Neural cell (in vitro differentiated cells): ENCODE results near the gene NFX1. TPM values are rescaled to one million over a fixed set of nuclear protein-coding genes. Genes with fewer than 3 reads are reported as not detected.

Experiments
- H2AFZ ChIP-seq: fragments of 200-600, 300-800 bp; sonication (generic), shearing (Covaris generic); 2 replicates; pipeline ENCODE4 v1.6.0; 2014; ENCODE audit warnings: low read depth, mild to moderate bottlenecking, antibody characterized with exemption, low read length, moderate library complexity
- H3F3A ChIP-seq: fragments of 200-600 bp; shearing (Covaris generic); 2 replicates; pipeline ENCODE4 v1.6.1; 2016; ENCODE audit warnings: mild to moderate bottlenecking, moderate library complexity, mixed read lengths, antibody characterized with exemption, low read length; ENCODE audit not compliant: insufficient read depth, poor library complexity, severe bottlenecking
- H3K27ac ChIP-seq: fragments of 200-600, 300-800 bp; sonication (generic), shearing (Covaris generic); 2 replicates; pipeline ENCODE4 v1.5.1; 2014; ENCODE audit warnings: mild to moderate bottlenecking, low read length, moderate library complexity
- H3K27me3 ChIP-seq: fragments of 300-800, 200-600 bp; sonication (generic), shearing (Covaris generic); 2 replicates; pipeline ENCODE4 v1.6.0; 2014; ENCODE audit warnings: mild to moderate bottlenecking, low read depth, low read length, moderate library complexity; ENCODE audit not compliant: insufficient read depth
- H3K36me3 ChIP-seq: fragments of 300-800, 200-600 bp; sonication (generic), shearing (Covaris generic); 2 replicates; pipeline ENCODE4 v1.5.1; 2014; ENCODE audit warnings: mild to moderate bottlenecking, antibody characterized with exemption, low read length, moderate library complexity; ENCODE audit not compliant: insufficient read depth
- H3K4me2 ChIP-seq: fragments of 300-800, 200-600 bp; sonication (generic), shearing (Covaris generic); 2 replicates; pipeline ENCODE4 v1.6.0; 2014; ENCODE audit warnings: mild to moderate bottlenecking, low read length
- H3K4me3 ChIP-seq: fragments of 300-800, 200-600 bp; sonication (generic), shearing (Covaris generic); 2 replicates; pipeline ENCODE4 v1.5.1; 2014; ENCODE audit warnings: mild to moderate bottlenecking, low read length, moderate library complexity
- H3K79me2 ChIP-seq: fragments of 200-600 bp; shearing (Covaris generic); replicated peaks from 2 replicates; pipeline ENCODE4 v1.6.0; 2014; ENCODE audit warnings: mild to moderate bottlenecking, low read length, moderate library complexity; ENCODE audit not compliant: insufficient read depth
- H3K9ac ChIP-seq: fragments of 300-800, 200-600 bp; sonication (generic), shearing (Covaris generic); 2 replicates; pipeline ENCODE4 v1.6.1; 2016; ENCODE audit warnings: mild to moderate bottlenecking, low read length, mixed read lengths
- H3K9me2 ChIP-seq: fragments of 200-600 bp; shearing (Covaris generic); 2 replicates; pipeline ENCODE4 v1.6.1; 2016; ENCODE audit warnings: mild to moderate bottlenecking, low read length, mixed read lengths; ENCODE audit not compliant: insufficient read depth
- H3K9me3 ChIP-seq: fragments of 200-600, 300-800 bp; sonication (generic), shearing (Covaris generic); 2 replicates; pipeline ENCODE4 v1.6.1; 2016; ENCODE audit warnings: mild to moderate bottlenecking, mixed run types, low read length, moderate library complexity, mixed read lengths
- H4K20me1 ChIP-seq: fragments of 200-600 bp; shearing (Covaris generic); 2 replicates; pipeline ENCODE4 v1.6.1; 2016; ENCODE audit warnings: mild to moderate bottlenecking, mixed run types; ENCODE audit not compliant: insufficient read depth
- EP300 ChIP-seq: fragments of 450-650 bp; conservative IDR thresholded peaks from 2 replicates; pipeline ENCODE4 v1.6.1; 2014; ENCODE audit warnings: antibody characterized with exemption, mild to moderate bottlenecking, moderate library complexity; ENCODE audit not compliant: poor library complexity, severe bottlenecking
- EZH2 ChIP-seq: fragments of 200-600, 300-800 bp; shearing (Covaris generic), sonication (generic); IDR thresholded peaks from 2 replicates; pipeline ENCODE4 v1.6.1; 2014; ENCODE audit warnings: antibody characterized with exemption, low read length, borderline replicate concordance, mild to moderate bottlenecking; ENCODE audit not compliant: insufficient read depth, poor library complexity, severe bottlenecking
- MXI1 ChIP-seq: fragments of 450-650 bp; conservative IDR thresholded peaks from 2 replicates; pipeline ENCODE4 v1.6.1; 2014; ENCODE audit warnings: antibody characterized with exemption, mild to moderate bottlenecking; ENCODE audit not compliant: poor library complexity, severe bottlenecking
- POLR2AphosphoS5 ChIP-seq: IDR thresholded peaks from 2 replicates; pipeline ENCODE4 v1.6.1; 2012
- RAD21 ChIP-seq: fragments of 450-650 bp; conservative IDR thresholded peaks from 2 replicates; pipeline ENCODE4 v1.6.1; 2014; ENCODE audit warnings: antibody characterized with exemption, mild to moderate bottlenecking, moderate library complexity
- SMC3 ChIP-seq: fragments of 450-650 bp; conservative IDR thresholded peaks from 2 replicates; pipeline ENCODE4 v1.6.1; 2014; ENCODE audit warnings: antibody characterized with exemption, mild to moderate bottlenecking, moderate library complexity; ENCODE audit not compliant: poor library complexity
- TAF1 ChIP-seq: IDR thresholded peaks from 2 replicates; pipeline ENCODE4 v1.6.1; 2012; ENCODE audit warnings: low read depth
- polyA plus RNA-seq: library from polyadenylated mRNA; depleted of rRNA; stranded (reverse); fragments of >200 nt; gene quantifications from 2 replicates; pipeline ENCODE4 v1.2.3, GENCODE V29; 2014
- TF ChIP-seq, protein P1 (sequence below): fragments of 450-650 bp; IDR thresholded peaks from 2 replicates; pipeline ENCODE4 v1.5.1; 2014; ENCODE audit warnings: antibody characterized with exemption, mild to moderate bottlenecking, moderate library complexity; ENCODE audit not compliant: poor library complexity, severe bottlenecking
- TF ChIP-seq, protein P2 (sequence below): IDR thresholded peaks from 2 replicates; pipeline ENCODE4 v1.6.1; 2012; ENCODE audit warnings: borderline replicate concordance

The NFX1 gene
- polyA plus RNA-seq, 1 donor from 2014 or later = 14.7 TPM

DNA sequence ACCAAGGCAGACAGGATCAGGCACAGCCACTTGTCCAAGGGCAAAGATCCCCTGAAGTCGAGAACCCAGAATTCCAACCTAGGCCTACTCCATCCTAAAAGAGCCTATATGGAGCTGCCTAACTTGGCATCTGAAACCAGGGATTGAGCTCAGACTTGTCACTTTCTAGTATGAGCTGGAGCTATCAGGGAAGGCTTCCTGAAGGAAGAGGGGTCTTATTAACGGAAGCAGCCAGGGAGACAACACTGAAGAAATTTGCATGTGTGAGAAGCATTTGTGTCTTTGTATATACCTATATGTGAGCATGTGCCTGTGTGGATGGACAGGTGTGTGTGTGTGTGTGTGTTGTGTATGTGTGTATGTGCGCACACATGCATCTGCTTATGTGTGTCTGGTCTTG is 116.7 kb downstream of the NFX1 start:
- Histone ChIP-seq H3K4me2 (no peak overlapping the region), H3K27me3 (no peaks in the 10 kb centered on the region), H3F3A (no peaks in the 10 kb centered on the region), H4K20me1 (no peaks in the 10 kb centered on the region), H3K36me3 (no peaks in the 10 kb centered on the region), H3K4me3 (no peak overlapping the region), H3K9ac (no peak overlapping the region), H3K9me2 (no peaks in the 10 kb centered on the region), H3K9me3 (no peaks in the 10 kb centered on the region), H3K79me2 (no peaks in the 10 kb centered on the region), H3K27ac (no peak overlapping the region), H2AFZ (no peak overlapping the region)
- TF ChIP-seq EZH2 (no peak), MXI1 (no peak)
- TF ChIP-seq, protein P1, sequence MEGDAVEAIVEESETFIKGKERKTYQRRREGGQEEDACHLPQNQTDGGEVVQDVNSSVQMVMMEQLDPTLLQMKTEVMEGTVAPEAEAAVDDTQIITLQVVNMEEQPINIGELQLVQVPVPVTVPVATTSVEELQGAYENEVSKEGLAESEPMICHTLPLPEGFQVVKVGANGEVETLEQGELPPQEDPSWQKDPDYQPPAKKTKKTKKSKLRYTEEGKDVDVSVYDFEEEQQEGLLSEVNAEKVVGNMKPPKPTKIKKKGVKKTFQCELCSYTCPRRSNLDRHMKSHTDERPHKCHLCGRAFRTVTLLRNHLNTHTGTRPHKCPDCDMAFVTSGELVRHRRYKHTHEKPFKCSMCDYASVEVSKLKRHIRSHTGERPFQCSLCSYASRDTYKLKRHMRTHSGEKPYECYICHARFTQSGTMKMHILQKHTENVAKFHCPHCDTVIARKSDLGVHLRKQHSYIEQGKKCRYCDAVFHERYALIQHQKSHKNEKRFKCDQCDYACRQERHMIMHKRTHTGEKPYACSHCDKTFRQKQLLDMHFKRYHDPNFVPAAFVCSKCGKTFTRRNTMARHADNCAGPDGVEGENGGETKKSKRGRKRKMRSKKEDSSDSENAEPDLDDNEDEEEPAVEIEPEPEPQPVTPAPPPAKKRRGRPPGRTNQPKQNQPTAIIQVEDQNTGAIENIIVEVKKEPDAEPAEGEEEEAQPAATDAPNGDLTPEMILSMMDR = no peak
- TF ChIP-seq, protein P2, sequence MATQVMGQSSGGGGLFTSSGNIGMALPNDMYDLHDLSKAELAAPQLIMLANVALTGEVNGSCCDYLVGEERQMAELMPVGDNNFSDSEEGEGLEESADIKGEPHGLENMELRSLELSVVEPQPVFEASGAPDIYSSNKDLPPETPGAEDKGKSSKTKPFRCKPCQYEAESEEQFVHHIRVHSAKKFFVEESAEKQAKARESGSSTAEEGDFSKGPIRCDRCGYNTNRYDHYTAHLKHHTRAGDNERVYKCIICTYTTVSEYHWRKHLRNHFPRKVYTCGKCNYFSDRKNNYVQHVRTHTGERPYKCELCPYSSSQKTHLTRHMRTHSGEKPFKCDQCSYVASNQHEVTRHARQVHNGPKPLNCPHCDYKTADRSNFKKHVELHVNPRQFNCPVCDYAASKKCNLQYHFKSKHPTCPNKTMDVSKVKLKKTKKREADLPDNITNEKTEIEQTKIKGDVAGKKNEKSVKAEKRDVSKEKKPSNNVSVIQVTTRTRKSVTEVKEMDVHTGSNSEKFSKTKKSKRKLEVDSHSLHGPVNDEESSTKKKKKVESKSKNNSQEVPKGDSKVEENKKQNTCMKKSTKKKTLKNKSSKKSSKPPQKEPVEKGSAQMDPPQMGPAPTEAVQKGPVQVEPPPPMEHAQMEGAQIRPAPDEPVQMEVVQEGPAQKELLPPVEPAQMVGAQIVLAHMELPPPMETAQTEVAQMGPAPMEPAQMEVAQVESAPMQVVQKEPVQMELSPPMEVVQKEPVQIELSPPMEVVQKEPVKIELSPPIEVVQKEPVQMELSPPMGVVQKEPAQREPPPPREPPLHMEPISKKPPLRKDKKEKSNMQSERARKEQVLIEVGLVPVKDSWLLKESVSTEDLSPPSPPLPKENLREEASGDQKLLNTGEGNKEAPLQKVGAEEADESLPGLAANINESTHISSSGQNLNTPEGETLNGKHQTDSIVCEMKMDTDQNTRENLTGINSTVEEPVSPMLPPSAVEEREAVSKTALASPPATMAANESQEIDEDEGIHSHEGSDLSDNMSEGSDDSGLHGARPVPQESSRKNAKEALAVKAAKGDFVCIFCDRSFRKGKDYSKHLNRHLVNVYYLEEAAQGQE = no peak

DNA sequence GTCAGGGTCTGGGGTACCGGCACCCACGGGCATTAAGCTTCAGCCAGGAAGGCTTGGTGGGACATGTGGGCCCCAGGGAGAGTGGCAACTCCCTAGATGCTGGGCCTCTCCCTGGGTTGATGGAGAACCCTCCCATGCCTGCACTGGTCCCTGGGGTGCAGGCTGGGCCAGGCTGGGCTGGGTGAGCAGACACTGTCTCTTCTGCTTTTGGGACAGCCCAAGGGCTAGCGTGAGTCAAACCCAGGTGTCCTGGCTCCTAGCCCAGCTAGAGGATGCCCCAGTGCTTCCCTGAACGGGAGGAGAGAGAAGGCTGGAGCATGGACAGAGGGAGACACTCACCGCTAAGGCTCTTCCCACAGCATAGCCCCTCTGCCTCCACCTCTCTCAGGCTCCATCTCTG is 117.8 kb downstream of the NFX1 start:
- Histone ChIP-seq H4K20me1 (no peaks in the 10 kb centered on the region), H3K36me3 (no peaks in the 10 kb centered on the region), H3K27ac (no peak overlapping the region), H2AFZ (no peak overlapping the region), H3K9me2 (no peaks in the 10 kb centered on the region), H3K27me3 (no peaks in the 10 kb centered on the region), H3F3A (no peaks in the 10 kb centered on the region), H3K4me2 (no peak overlapping the region), H3K9ac (no peak overlapping the region), H3K9me3 (no peaks in the 10 kb centered on the region), H3K4me3 (no peak overlapping the region), H3K79me2 (no peaks in the 10 kb centered on the region)
- TF ChIP-seq EP300 (no peak), RAD21 (no peak), POLR2AphosphoS5 (no peak), EZH2 (no peak), MXI1 (no peak), TAF1 (no peak), SMC3 (no peak)
- TF ChIP-seq, protein P1 = no peak
- TF ChIP-seq, protein P2 = no peak
